Tibial nerve (tissue), 4 donors: ENCODE data around the gene GDPGP1. TPM values are rescaled to one million over a fixed set of nuclear protein-coding genes. Genes with fewer than 3 reads are reported as not detected.
A peak's percentile ranks its signal among the peaks of the same experiment; 100 is the strongest.

Experiments
- DNase-seq, 2 donors: peaks; one replicate each; pipeline ENCODE4 v3.0.0-alpha.2; 2019; ENCODE audit warnings: low spot score in 2 of 2
- H3K27ac ChIP-seq, 4 donors: fragments of 200-600 bp; sonication (generic) in 3 of 4; one replicate each; pipeline ENCODE4 v1.5.1; 2017 to 2019; ENCODE audit warnings: mild to moderate bottlenecking in 1 of 4
- H3K27me3 ChIP-seq, 2 donors: fragments of 200-600 bp; sonication (generic) in 1 of 2; one replicate each; pipeline versions ENCODE4 v1.5.1 to v1.6.0; 2017 to 2019
- H3K36me3 ChIP-seq, 3 donors: fragments of 200-600 bp; sonication (generic); one replicate each; pipeline ENCODE4 v1.5.1; 2018 to 2019
- H3K4me1 ChIP-seq, 4 donors: fragments of 200-600 bp; sonication (generic) in 3 of 4; one replicate each; pipeline ENCODE4 v1.5.1; 2017 to 2019
- H3K4me3 ChIP-seq, 4 donors: fragments of 200-600 bp; sonication (generic) in 3 of 4; one replicate each; pipeline ENCODE4 v1.5.1; 2017 to 2019; ENCODE audit warnings: mild to moderate bottlenecking in 1 of 4, moderate library complexity in 1 of 4
- H3K9me3 ChIP-seq, 4 donors: fragments of 200-600 bp; sonication (generic) in 3 of 4; one replicate each; pipeline ENCODE4 v1.5.1; 2017 to 2019
- EP300 ChIP-seq, 2 donors: sonication (generic); formaldehyde crosslinking; IDR thresholded peaks; one replicate each; pipeline ENCODE4 v1.6.1; 2017; ENCODE audit warnings: antibody characterized with exemption in 2 of 2, mild to moderate bottlenecking in 1 of 2
- POLR2A ChIP-seq, 2 donors: fragments of 450-650 bp; IDR thresholded peaks; one replicate each; pipeline ENCODE4 v1.6.1; 2017; ENCODE audit warnings: antibody characterized with exemption in 2 of 2, mild to moderate bottlenecking in 2 of 2, moderate library complexity in 2 of 2
- WGBS, 2 donors: methylation state at CpG; one replicate each; pipeline ENCODE4 v1.1.5; 2018; 5-methylcytosine and 5-hydroxymethylcytosine counted together
- total RNA-seq, 4 donors: library from RNA; depleted of rRNA; stranded (reverse); fragments of >200 nt; gene quantifications; one replicate each; pipeline ENCODE4 v1.1.0, GENCODE V29; 2016
- TF ChIP-seq, protein P1 (sequence below), 5 experiments: fragments of 200-600 bp in 3 of 5; fragments of 450-650 bp in 2 of 5; sonication (generic) in 3 of 5; IDR thresholded peaks; one replicate each; pipeline ENCODE4 v1.5.1; 2016 to 2019; ENCODE audit warnings: antibody characterized with exemption in 5 of 5, mild to moderate bottlenecking in 3 of 5, moderate library complexity in 2 of 5

Gene GDPGP1
- total RNA-seq, 4 donors from 2014 or later, result 1.4 to 6.9 (median 4.9) TPM

- Histone ChIP-seq H3K27me3 (no peaks in the 10 kb centered on the region), H3K4me3 (no peak overlapping the region), H3K36me3 (peaks cover 0 to 42% (median 9%) of the 10 kb centered on the region in 3 donors), H3K4me1 (peaks cover 0 to 36% (median 27%) of the 10 kb centered on the region in 4 donors), H3K27ac (no peak overlapping the region), H3K9me3 (no peaks in the 10 kb centered on the region)
- WGBS, 2 donors, result 90 to 92% methylated on average over 9 of the region's 9 CpGs
- DNase-seq, result no peak
- TF ChIP-seq POLR2A (IDR thresholded peaks at IDR 0.05) (no peak), EP300 (IDR thresholded peaks at IDR 0.05) (no peak)
- TF ChIP-seq, protein P1, sequence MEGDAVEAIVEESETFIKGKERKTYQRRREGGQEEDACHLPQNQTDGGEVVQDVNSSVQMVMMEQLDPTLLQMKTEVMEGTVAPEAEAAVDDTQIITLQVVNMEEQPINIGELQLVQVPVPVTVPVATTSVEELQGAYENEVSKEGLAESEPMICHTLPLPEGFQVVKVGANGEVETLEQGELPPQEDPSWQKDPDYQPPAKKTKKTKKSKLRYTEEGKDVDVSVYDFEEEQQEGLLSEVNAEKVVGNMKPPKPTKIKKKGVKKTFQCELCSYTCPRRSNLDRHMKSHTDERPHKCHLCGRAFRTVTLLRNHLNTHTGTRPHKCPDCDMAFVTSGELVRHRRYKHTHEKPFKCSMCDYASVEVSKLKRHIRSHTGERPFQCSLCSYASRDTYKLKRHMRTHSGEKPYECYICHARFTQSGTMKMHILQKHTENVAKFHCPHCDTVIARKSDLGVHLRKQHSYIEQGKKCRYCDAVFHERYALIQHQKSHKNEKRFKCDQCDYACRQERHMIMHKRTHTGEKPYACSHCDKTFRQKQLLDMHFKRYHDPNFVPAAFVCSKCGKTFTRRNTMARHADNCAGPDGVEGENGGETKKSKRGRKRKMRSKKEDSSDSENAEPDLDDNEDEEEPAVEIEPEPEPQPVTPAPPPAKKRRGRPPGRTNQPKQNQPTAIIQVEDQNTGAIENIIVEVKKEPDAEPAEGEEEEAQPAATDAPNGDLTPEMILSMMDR (IDR thresholded peaks at IDR 0.05), result no peak
Measured at GRCh38 chr15:90217671-90218394, 16.2 kb upstream of the GDPGP1 start.

DNA sequence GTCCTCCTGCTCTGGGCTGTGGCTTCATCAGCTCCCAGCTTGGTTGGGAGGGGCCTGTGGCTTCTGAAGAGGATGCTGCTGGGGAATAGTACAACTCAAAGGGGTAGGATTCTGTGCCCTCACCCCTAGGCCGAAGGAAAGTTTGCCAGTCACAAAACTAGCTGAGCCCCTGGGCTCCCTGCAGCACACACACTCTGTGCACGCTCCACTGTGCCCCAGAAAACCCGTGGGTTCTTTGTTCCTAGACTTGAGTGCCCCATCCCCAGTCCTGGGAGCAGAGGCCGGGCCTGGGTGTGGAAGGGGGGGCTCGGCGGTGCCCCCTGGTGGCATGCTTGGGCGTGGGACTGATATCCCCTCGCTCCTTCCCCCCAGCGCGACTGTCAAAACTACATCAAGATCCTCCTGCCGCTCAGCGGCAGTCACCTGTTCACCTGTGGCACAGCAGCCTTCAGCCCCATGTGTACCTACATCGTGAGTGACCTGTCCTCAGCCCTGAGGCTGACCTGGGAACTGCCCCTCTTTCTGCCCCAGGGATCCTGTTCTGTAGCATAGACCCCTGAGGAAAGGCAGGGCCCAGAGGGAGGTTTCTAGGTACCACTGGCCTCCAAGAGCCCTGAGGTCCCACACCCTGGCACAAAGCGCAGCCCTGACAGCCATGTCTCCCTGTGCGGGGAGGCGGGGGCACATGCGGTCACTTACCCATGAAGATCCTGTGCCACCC is 14.4 kb upstream of the GDPGP1 start:
- 48 to 59% methylated on average over 13 to 17 of the region's 17 CpGs for WGBS, 2 donors
- Histone ChIP-seq H3K9me3 (no peaks in the 10 kb centered on the region), H3K4me1 (peaks cover 0 to 29% (median 22%) of the 10 kb centered on the region in 4 donors), H3K27ac (peak overlapping the region; percentile 34 to 75 (median 45)), H3K36me3 (peaks cover 0 to 59% (median 24%) of the 10 kb centered on the region in 3 donors), H3K4me3 (no peak overlapping the region), H3K27me3 (no peaks in the 10 kb centered on the region)
- TF ChIP-seq EP300 (IDR thresholded peaks at IDR 0.05), result no peak
- TF ChIP-seq, protein P1 (IDR thresholded peaks at IDR 0.05), result peak; percentile 52 to 64 (median 60)
- DNase-seq, result no peak

GRCh38 chr15:90221246-90221900 is 12.6 kb upstream of the GDPGP1 start:
- peak in 1 of 2 donors; percentile 75 for TF ChIP-seq EP300 (IDR thresholded peaks at IDR 0.05)
- TF ChIP-seq, protein P1 (IDR thresholded peaks at IDR 0.05), result peak; percentile 71 to 87 (median 80)
- no peak for TF ChIP-seq POLR2A (IDR thresholded peaks at IDR 0.05)
- peak; percentile 63 to 69 for DNase-seq
- Histone ChIP-seq H3K36me3 (peaks cover 2 to 77% (median 40%) of the 10 kb centered on the region in 3 donors), H3K9me3 (no peaks in the 10 kb centered on the region), H3K27me3 (no peaks in the 10 kb centered on the region), H3K4me1 (peaks cover 0 to 29% (median 22%) of the 10 kb centered on the region in 4 donors), H3K27ac (peak overlapping the region; percentile 64 to 87 (median 72)), H3K4me3 (no peak overlapping the region)
- 22 to 30% methylated on average over 14 of the region's 14 CpGs for WGBS, 2 donors

DNA sequence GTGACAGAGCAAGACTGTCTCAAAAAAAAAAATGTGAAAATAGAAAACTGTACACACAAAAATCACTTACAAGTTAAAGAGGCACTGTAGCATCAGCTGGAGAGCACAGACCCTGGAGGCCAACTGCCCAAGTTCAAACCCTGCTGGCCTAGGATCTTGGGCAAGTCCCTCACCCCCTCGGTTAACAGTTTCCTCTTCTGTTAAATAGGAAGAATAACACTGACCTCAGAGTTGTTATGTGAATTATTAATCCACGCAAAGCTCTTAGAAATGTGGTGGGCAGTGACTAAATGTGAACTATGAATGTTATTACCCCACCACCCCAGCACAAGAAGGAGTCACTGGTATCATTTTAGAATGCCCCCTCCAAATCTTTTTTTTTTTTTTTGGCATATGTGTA is 11.5 kb upstream of the GDPGP1 start:
- H3K4me1 ChIP-seq, result peaks cover 0 to 29% (median 22%) of the 10 kb centered on the region in 4 donors
- H3K27ac ChIP-seq, result no peak overlapping the region
- H3K9me3 ChIP-seq, result no peaks in the 10 kb centered on the region
- TF ChIP-seq EP300 (IDR thresholded peaks at IDR 0.05), result no peak
- no peak for TF ChIP-seq POLR2A (IDR thresholded peaks at IDR 0.05)
- TF ChIP-seq, protein P1 (IDR thresholded peaks at IDR 0.05), result no peak
- H3K27me3 ChIP-seq, result no peaks in the 10 kb centered on the region
- no peak overlapping the region for H3K4me3 ChIP-seq
- DNase-seq, result no peak
- 42 to 54% methylated on average over 2 of the region's 2 CpGs for WGBS, 2 donors
- H3K36me3 ChIP-seq, result peaks cover 2 to 83% (median 39%) of the 10 kb centered on the region in 3 donors
